Amygdala (tissue), 56 donors: ENCODE measurements around the gene ZNF780A.
"Not testable (repeated sequence)": the region's sequence is repeated elsewhere in the genome, so short reads cannot be mapped to it uniquely, and the experiment has no call there.

Experiments used
- DNase-seq, 56 donors: peaks; one replicate each; lab custom pipeline; 2025; lab: John Stamatoyannopoulos, UW

ZNF780A gene

GRCh38 chr19:40088299-40089047, 2.3 kb downstream of the ZNF780A start:
- DNase-seq = no peak

GRCh38 chr19:40084948-40085347, 5.8 kb downstream of the ZNF780A start:
- DNase-seq = no peak

GRCh38 chr19:40081411-40081810, 9.3 kb downstream of the ZNF780A start:
- DNase-seq = no peak

GRCh38 chr19:40080289-40080688, 10.5 kb downstream of the ZNF780A start:
- DNase-seq = no peak

GRCh38 chr19:40078377-40078776, 12.4 kb downstream of the ZNF780A start:
- DNase-seq = no peak

- DNase-seq = no peak
These were observed 20.7 kb downstream of the ZNF780A start for GRCh38 chr19:40070058-40070457.

- no peak for DNase-seq
These were observed 31.1 kb downstream of the ZNF780A start for GRCh38 chr19:40059624-40060023.

GRCh38 chr19:40057166-40057565, 33.6 kb downstream of the ZNF780A start:
- no peak for DNase-seq

- DNase-seq = no peak
These were observed 34.2 kb downstream of the ZNF780A start for GRCh38 chr19:40056505-40056904.

GRCh38 chr19:40055832-40056504, 34.8 kb downstream of the ZNF780A start, which contains the start of gene ZNF780B:
ZNF780B (minus strand) TSS chr19:40056231; CDS start chr19:40050332, 5,899 bp downstream.
- peak; percentile 5 to 82 (median 54) for DNase-seq

GRCh38 chr19:40055049-40055448, 35.7 kb downstream of the ZNF780A start:
- no peak for DNase-seq

- no peak for DNase-seq
These were observed 36.1 kb downstream of the ZNF780A start for GRCh38 chr19:40054632-40055031.

- no peak for DNase-seq
These were observed 37.3 kb downstream of the ZNF780A start for GRCh38 chr19:40053491-40053890.

GRCh38 chr19:40041718-40042117, 49.0 kb downstream of the ZNF780A start:
- not testable (repeated sequence) for DNase-seq

GRCh38 chr19:40038047-40038446, 52.7 kb downstream of the ZNF780A start:
- not testable (repeated sequence) for DNase-seq

GRCh38 chr19:40035996-40036395, 54.7 kb downstream of the ZNF780A start:
- DNase-seq = no peak

- DNase-seq = no peak
These were observed 56.7 kb downstream of the ZNF780A start for GRCh38 chr19:40033989-40034560.

- DNase-seq = no peak
These were observed 64.2 kb downstream of the ZNF780A start for GRCh38 chr19:40026597-40026970.

- DNase-seq = no peak
These were observed 64.7 kb downstream of the ZNF780A start for GRCh38 chr19:40025938-40026596.

- no peak for DNase-seq
These were observed 66.8 kb downstream of the ZNF780A start for GRCh38 chr19:40023969-40024368.
